CD4-positive, alpha-beta memory T cell (primary cell): ENCODE measurements around the gene CNOT1. TPM values are rescaled to one million over a fixed set of nuclear protein-coding genes. Genes with fewer than 3 reads are reported as not detected.

ENCODE experiments used
- CTCF ChIA-PET: fragments of 350-600 bp; sonication (Branson Sonifier 250); formaldehyde crosslinking; loops from one replicate; lab custom pipeline; 2021; ENCODE audit warnings: inconsistent platforms; ENCODE audit not compliant: partially characterized antibody; lab: Charles Lee
- POLR2A ChIA-PET: fragments of 350-600 bp; sonication (Branson Sonifier 250); formaldehyde crosslinking; loops from one replicate; lab custom pipeline; 2021; ENCODE audit not compliant: partially characterized antibody; lab: Charles Lee
- DNase-seq, 5 donors: peaks; one replicate each; pipeline versions ENCODE4 v3.0.0 to v3.0.0-alpha.2; 2020 to 2022; ENCODE audit warnings: mixed read lengths in 1 of 5
- H3K27ac ChIP-seq: one replicate; pipeline ENCODE4 v1.7.0; 2013; ENCODE audit warnings: low read depth, low read length
- H3K27me3 ChIP-seq: 2 replicates; pipeline ENCODE4 v1.7.0; 2013; ENCODE audit warnings: mild to moderate bottlenecking, low read length, moderate library complexity; ENCODE audit not compliant: insufficient read depth
- H3K36me3 ChIP-seq: 2 replicates; pipeline ENCODE4 v1.7.0; 2013; ENCODE audit warnings: mild to moderate bottlenecking, low read length, moderate library complexity; ENCODE audit not compliant: insufficient read depth
- H3K4me1 ChIP-seq: 2 replicates; pipeline ENCODE4 v1.7.0; 2013; ENCODE audit warnings: mild to moderate bottlenecking, low read length, moderate library complexity; ENCODE audit not compliant: insufficient read depth
- H3K4me3 ChIP-seq, 2 donors: one replicate each; pipeline ENCODE4 v1.7.0; 2013; ENCODE audit warnings: low read length in 2 of 2, mild to moderate bottlenecking in 1 of 2
- H3K9me3 ChIP-seq, 2 donors: one replicate each; pipeline ENCODE4 v1.7.0; 2013; ENCODE audit warnings: low read length in 2 of 2, control low read depth in 1 of 2; ENCODE audit not compliant: control insufficient read depth in 1 of 2
- H3K27ac Mint-ChIP-seq, 7 donors: one replicate each; pipeline ENCODE4 v1.8.0; 2020 to 2021; ENCODE audit warnings: mixed read lengths in 7 of 7, mild to moderate bottlenecking in 6 of 7, inconsistent platforms in 3 of 7, moderate library complexity in 3 of 7
- H3K27me3 Mint-ChIP-seq, 2 donors: one replicate each; pipeline ENCODE4 v1.8.0; 2020 to 2021; ENCODE audit warnings: mixed read lengths in 2 of 2
- H3K36me3 Mint-ChIP-seq, 2 donors: one replicate each; pipeline ENCODE4 v1.8.0; 2020 to 2021; ENCODE audit warnings: mixed read lengths in 2 of 2, inconsistent platforms in 1 of 2, mild to moderate bottlenecking in 1 of 2
- H3K4me1 Mint-ChIP-seq, 4 donors: one replicate each; pipeline ENCODE4 v1.8.0; 2020 to 2021; ENCODE audit warnings: mixed read lengths in 4 of 4, mild to moderate bottlenecking in 1 of 4
- H3K4me3 Mint-ChIP-seq, 8 donors: one replicate each; pipeline ENCODE4 v1.8.0; 2020 to 2021; ENCODE audit warnings: mixed read lengths in 8 of 8, mild to moderate bottlenecking in 7 of 8, moderate library complexity in 6 of 8, inconsistent platforms in 3 of 8
- H3K9me3 Mint-ChIP-seq, 8 donors: one replicate each; pipeline ENCODE4 v1.8.0; 2020 to 2021; ENCODE audit warnings: mixed read lengths in 8 of 8, mild to moderate bottlenecking in 5 of 8, inconsistent platforms in 3 of 8, moderate library complexity in 1 of 8
- intact Hi-C: fragments of 100-400 bp; cut with micrococcal nuclease; formaldehyde crosslinking; loops from one replicate; pipeline ENCODE4 v1.15.1; 2023
- polyA plus RNA-seq, 2 donors: library from polyadenylated mRNA; unstranded; fragments of 300-500 nt; fragmentation: Illumina TruSeq; gene quantifications; one replicate each; pipeline ENCODE4 v1.2.3, GENCODE V29; 2021
- total RNA-seq, 2 experiments: library from RNA; stranded (reverse); gene quantifications; one replicate each; pipeline ENCODE4 v1.2.3, GENCODE V29; 2021

Gene CNOT1
- 100 to 1,000 TPM; 251 to 262 TPM for total RNA-seq
- polyA plus RNA-seq: 100 to 1,000 TPM in 1 of 2 donors, 10 to 100 TPM in 1; 74.9 to 107 TPM

DNA sequence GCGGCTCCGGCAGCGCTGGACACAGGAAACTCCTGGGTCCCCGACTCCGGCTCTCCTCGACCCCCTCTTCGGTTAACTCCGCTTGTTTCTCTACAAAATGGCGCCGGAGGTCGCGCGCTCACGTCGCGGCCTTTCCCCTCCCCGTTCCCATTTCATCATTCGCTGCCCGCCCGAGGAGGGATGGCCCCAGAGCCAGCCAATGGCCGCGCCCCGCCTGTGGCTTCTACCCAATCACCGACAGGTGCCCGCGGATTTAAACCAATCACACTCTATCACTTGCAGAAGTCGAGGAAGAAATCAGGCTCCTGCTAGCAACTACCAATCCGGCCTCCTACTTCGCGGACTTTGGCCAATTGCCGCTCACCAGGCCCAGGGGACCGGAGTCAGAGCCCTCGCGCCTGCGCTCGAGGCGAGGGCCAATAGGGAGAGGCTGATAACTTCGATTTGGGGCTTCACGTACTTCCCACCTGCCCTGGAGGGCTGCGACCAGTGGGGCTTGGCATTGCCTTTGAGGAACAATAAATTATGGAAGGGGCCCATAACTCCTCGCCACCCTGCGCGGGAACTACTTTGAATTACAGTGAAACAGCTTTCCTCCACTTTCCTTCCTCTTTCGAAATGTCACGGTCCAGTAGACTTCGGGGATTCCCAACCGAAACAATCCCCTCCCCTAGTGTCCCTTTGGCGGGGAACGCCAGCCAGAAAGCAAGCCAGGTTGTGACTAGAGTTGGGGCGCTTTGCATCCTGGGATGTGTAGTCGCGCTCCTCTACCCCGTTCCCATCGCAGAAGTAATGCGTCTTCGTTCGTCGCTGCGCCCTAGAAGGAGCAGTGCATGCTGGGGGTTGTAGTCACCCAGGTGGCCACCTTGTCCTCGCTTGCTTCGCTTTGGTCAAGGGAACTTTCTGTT, at the start of gene CNOT1:
Gene CNOT1 (minus strand): TSS at position 94 of the 908 bp plus-strand sequence. CDS start 30,489 bp downstream, outside the sequence.
- Mint-ChIP-seq H3K9me3 (peaks cover 0 to 2% (median 0%) of the 10 kb centered on the region in 8 donors), H3K27me3 (no peaks in the 10 kb centered on the region), H3K36me3 (peaks cover 0 to 23% of the 10 kb centered on the region in 2 donors), H3K4me3 (peak within 1 kb of the TSS; percentile 97 to 100 (median 100)), H3K4me1 (peaks cover 12 to 42% (median 27%) of the 10 kb centered on the region in 4 donors), H3K27ac (peak within 1 kb of the TSS; percentile 99 to 100 (median 100))
- intact Hi-C loops: loop anchor here (1.0 to 10.0 kb wide), 10 partner anchors 43 to 895 kb away; partner anchors contain the start of genes CFAP20, GINS3, GOT2 and KATNB1
- H3K27me3 ChIP-seq: no peaks in the 10 kb centered on the region
- H3K9me3 ChIP-seq: no peaks in the 10 kb centered on the region
- H3K4me1 ChIP-seq: peaks cover 33% of the 10 kb centered on the region
- DNase-seq: peak; percentile 99
- ChIA-PET CTCF (no interaction called here), POLR2A (interaction anchor here (2.0 to 2.6 kb wide), 2 partner anchors 54 to 114 kb away, joined by 6 to 12 read pairs; partner anchors contain the start of gene SLC38A7)
- H3K27ac ChIP-seq: peak within 1 kb of the TSS; percentile 100
- H3K4me3 ChIP-seq: peak within 1 kb of the TSS; percentile 89 to 99
- peaks cover under 1% of the 10 kb centered on the region for H3K36me3 ChIP-seq

GRCh38 chr16:58678716-58679115, 49.1 kb upstream of the CNOT1 start:
- Histone ChIP-seq H3K27me3 (no peaks in the 10 kb centered on the region), H3K4me1 (peaks cover 8% of the 10 kb centered on the region), H3K9me3 (no peaks in the 10 kb centered on the region), H3K36me3 (no peaks in the 10 kb centered on the region), H3K4me3 (no peak overlapping the region), H3K27ac (no peak overlapping the region)
- intact Hi-C loops: no loop called here
- H3K27ac Mint-ChIP-seq: no peak overlapping the region
- H3K4me3 Mint-ChIP-seq: no peak overlapping the region
- POLR2A ChIA-PET: interaction anchor here (0.6 kb wide), 1 partner anchor 861 kb away, joined by 4 read pairs; no protein-coding TSS in a partner anchor
- H3K36me3 Mint-ChIP-seq: peaks cover 19 to 25% of the 10 kb centered on the region in 2 donors
- CTCF ChIA-PET: no interaction called here
- peaks cover 5 to 12% (median 11%) of the 10 kb centered on the region in 4 donors for H3K4me1 Mint-ChIP-seq
- peaks cover 0 to 2% (median 0%) of the 10 kb centered on the region in 8 donors for H3K9me3 Mint-ChIP-seq
- no peak for DNase-seq
- no peaks in the 10 kb centered on the region for H3K27me3 Mint-ChIP-seq

- Histone ChIP-seq H3K27me3 (no peaks in the 10 kb centered on the region), H3K9me3 (no peaks in the 10 kb centered on the region), H3K4me3 (no peak overlapping the region), H3K4me1 (peaks cover 3% of the 10 kb centered on the region), H3K27ac (no peak overlapping the region), H3K36me3 (no peaks in the 10 kb centered on the region)
- DNase-seq: no peak
- ChIA-PET POLR2A (interaction anchor here (0.6 kb wide), 1 partner anchor 861 kb away, joined by 4 read pairs; no protein-coding TSS in a partner anchor), CTCF (no interaction called here)
- Mint-ChIP-seq H3K27ac (no peak overlapping the region), H3K36me3 (peaks cover 19 to 25% of the 10 kb centered on the region in 2 donors), H3K9me3 (peaks cover 0 to 2% (median 0%) of the 10 kb centered on the region in 8 donors), H3K4me3 (no peak overlapping the region), H3K27me3 (no peaks in the 10 kb centered on the region), H3K4me1 (peaks cover 2 to 8% (median 6%) of the 10 kb centered on the region in 4 donors)
- intact Hi-C loops: no loop called here
These were observed 48.6 kb upstream of the CNOT1 start for GRCh38 chr16:58678269-58678668.

- ChIA-PET POLR2A (no interaction called here), CTCF (interaction anchor here (1.0 kb wide), 1 partner anchor 13 kb away, joined by 3 read pairs; the partner anchor contains the start of gene SLC38A7)
- H3K4me1 ChIP-seq: no peaks in the 10 kb centered on the region
- Mint-ChIP-seq H3K4me1 (no peaks in the 10 kb centered on the region), H3K9me3 (no peaks in the 10 kb centered on the region), H3K27me3 (no peaks in the 10 kb centered on the region), H3K4me3 (no peak overlapping the region), H3K36me3 (peaks cover 15 to 16% of the 10 kb centered on the region in 2 donors), H3K27ac (no peak overlapping the region)
- no peaks in the 10 kb centered on the region for H3K36me3 ChIP-seq
- intact Hi-C loops: no loop called here
- no peak for DNase-seq
- no peaks in the 10 kb centered on the region for H3K27me3 ChIP-seq
- H3K4me3 ChIP-seq: no peak overlapping the region
- no peaks in the 10 kb centered on the region for H3K9me3 ChIP-seq
- H3K27ac ChIP-seq: no peak overlapping the region
These were observed 41.4 kb upstream of the CNOT1 start for GRCh38 chr16:58670946-58671583.

DNA sequence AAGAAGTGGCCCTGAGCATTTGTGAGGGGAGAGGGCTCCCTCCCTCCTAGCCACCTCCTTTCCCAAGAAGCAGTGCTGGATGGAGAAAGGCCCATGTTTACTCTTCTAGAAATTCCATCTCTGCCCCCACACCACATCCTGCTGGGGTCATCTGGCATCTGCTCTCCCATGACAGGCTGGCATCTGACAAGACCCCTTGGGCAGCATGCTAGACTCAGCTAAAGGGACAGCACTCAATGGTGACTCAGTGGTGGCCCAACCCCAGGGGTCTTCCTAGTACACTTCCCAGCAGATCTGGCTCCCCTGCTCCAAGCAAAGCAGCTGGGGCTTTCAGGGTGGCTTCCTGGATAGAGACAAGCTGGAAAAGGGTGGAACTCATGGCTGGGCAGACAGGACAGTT, 40.6 kb upstream of the CNOT1 start:
- Histone ChIP-seq H3K27ac (no peak overlapping the region), H3K4me1 (no peaks in the 10 kb centered on the region), H3K36me3 (no peaks in the 10 kb centered on the region), H3K27me3 (no peaks in the 10 kb centered on the region), H3K9me3 (no peaks in the 10 kb centered on the region), H3K4me3 (no peak overlapping the region)
- H3K4me1 Mint-ChIP-seq: no peaks in the 10 kb centered on the region
- no peak overlapping the region for H3K4me3 Mint-ChIP-seq
- POLR2A ChIA-PET: no interaction called here
- CTCF ChIA-PET: no interaction called here
- no peaks in the 10 kb centered on the region for H3K27me3 Mint-ChIP-seq
- H3K36me3 Mint-ChIP-seq: peaks cover 13 to 16% of the 10 kb centered on the region in 2 donors
- no peak for DNase-seq
- H3K9me3 Mint-ChIP-seq: no peaks in the 10 kb centered on the region
- intact Hi-C loops: no loop called here
- H3K27ac Mint-ChIP-seq: no peak overlapping the region

- Histone ChIP-seq H3K9me3 (no peaks in the 10 kb centered on the region), H3K27ac (no peak overlapping the region), H3K36me3 (no peaks in the 10 kb centered on the region), H3K4me1 (no peaks in the 10 kb centered on the region), H3K27me3 (no peaks in the 10 kb centered on the region), H3K4me3 (no peak overlapping the region)
- POLR2A ChIA-PET: no interaction called here
- peaks cover 6 to 13% of the 10 kb centered on the region in 2 donors for H3K36me3 Mint-ChIP-seq
- intact Hi-C loops: no loop called here
- no peak for DNase-seq
- H3K4me1 Mint-ChIP-seq: no peaks in the 10 kb centered on the region
- H3K9me3 Mint-ChIP-seq: no peaks in the 10 kb centered on the region
- H3K27me3 Mint-ChIP-seq: no peaks in the 10 kb centered on the region
- CTCF ChIA-PET: interaction anchor here (0.6 kb wide), 1 partner anchor 80 kb away, joined by 3 read pairs; no protein-coding TSS in a partner anchor
- no peak overlapping the region for H3K27ac Mint-ChIP-seq
- H3K4me3 Mint-ChIP-seq: no peak overlapping the region
These were observed 35.6 kb upstream of the CNOT1 start for GRCh38 chr16:58665200-58665599.
